Measurements from ENCODE around the gene LILRB2.
"Not testable (repeated sequence)": the region's sequence is repeated elsewhere in the genome, so short reads cannot be mapped to it uniquely, and the experiment has no call there.

- TF ChIP-seq ZNF565 (CRISPR knock-in tag; conservative IDR thresholded peaks at IDR 0.05; ENCODE audit: low read depth); ZNF70 (CRISPR knock-in tag; IDR thresholded peaks at IDR 0.05); ZFP30 (CRISPR knock-in tag; IDR thresholded peaks at IDR 0.05); ZC3H10 (CRISPR knock-in tag; IDR thresholded peaks at IDR 0.05); PATZ1 (CRISPR knock-in tag; IDR thresholded peaks at IDR 0.05; ENCODE audit: borderline replicate concordance); ISL1 (CRISPR knock-in tag; IDR thresholded peaks at IDR 0.05); TOX (CRISPR knock-in tag; IDR thresholded peaks at IDR 0.05; ENCODE audit: borderline replicate concordance): not testable (repeated sequence)
Measured at GRCh38 chr19:54239491-54240371, 41.2 kb downstream of the LILRB2 start.
